Measurements from ENCODE around the gene GMPR2. TPM values are rescaled to one million over a fixed set of nuclear protein-coding genes. Genes with fewer than 3 reads are reported as not detected.

The GMPR2 gene
- total and polyA plus RNA-seq, 2 experiments from 2014 or later: 60.6 to 70.6 TPM

DNA sequence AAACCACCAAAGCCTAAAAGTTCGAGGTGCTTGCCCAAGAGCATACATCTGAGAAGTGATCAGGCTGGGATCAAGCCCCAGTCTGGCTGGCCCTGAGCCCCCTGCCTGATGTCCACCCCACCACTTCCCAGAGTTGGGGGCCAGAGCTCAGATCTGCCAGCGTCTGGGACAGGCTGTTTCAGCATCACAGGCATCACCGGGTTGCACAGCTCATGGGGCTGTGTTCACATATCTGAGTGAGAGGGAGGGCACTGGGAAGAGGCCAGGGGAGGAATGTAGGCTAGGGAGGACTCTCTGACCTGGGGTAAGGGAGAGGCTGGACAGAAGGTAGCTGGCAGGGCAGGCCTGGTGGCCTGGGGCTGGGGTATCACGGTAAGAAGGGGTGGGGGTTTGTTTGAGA lies 24.2 kb downstream of the GMPR2 start:
- Mint-ChIP-seq H3K4me3 (no peak overlapping the region; the same call in 2 of the 3 replicates), H3K27ac (no peak overlapping the region)

DNA sequence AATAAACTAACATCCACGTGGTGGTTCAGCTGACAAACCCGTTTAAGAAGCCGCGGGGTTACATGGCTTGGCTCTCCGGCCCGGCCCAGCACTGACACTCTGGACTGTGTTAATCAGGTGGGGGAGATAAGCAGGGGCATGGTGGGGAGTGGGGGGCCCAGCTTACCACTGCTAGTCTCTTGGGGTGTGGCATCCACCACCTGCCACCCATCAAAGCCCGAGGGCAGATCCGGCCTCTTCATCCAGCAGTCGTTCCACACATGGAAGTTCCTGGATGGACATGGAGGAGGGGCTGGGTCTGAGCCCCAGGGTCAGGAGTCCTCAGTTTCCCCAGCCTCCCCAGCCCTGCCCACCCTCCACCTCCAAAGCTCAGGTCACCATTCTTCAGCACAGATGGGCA lies 25.4 kb downstream of the GMPR2 start:
- H2AFZ ChIP-seq: no peak overlapping the region
- no peaks in the 10 kb centered on the region for H3K36me3 ChIP-seq (ENCODE audit: insufficient read depth)
- H3K27ac ChIP-seq (ENCODE audit: low read depth): no peak overlapping the region
- Mint-ChIP-seq H3K4me1 (peaks cover 4% of the 10 kb centered on the region; the same call in 2 of the 3 replicates), H3K27ac (no peak overlapping the region), H3K27me3 (ENCODE audit: insufficient read depth, low read depth, poor library complexity) (peaks cover 16% of the 10 kb centered on the region), H3K9me3 (no peaks in the 10 kb centered on the region), H3K36me3 (ENCODE audit: low read depth) (no peaks in the 10 kb centered on the region), H3K4me3 (no peak overlapping the region)
- ATAC-seq (no peak), DNase-seq (ENCODE audit: low spot score) (no peak)
- H3K9me2 ChIP-seq (ENCODE audit: insufficient read depth): no peaks in the 10 kb centered on the region
- no peaks in the 10 kb centered on the region for H3K4me1 ChIP-seq (ENCODE audit: insufficient read depth)
- no peak overlapping the region for H3K4me3 ChIP-seq
- no peaks in the 10 kb centered on the region for H3K27me3 ChIP-seq (ENCODE audit: insufficient read depth)
- no peak overlapping the region for H3K4me2 ChIP-seq
- H4K20me1 ChIP-seq (replicated peaks; ENCODE audit: insufficient read depth): no peaks in the 10 kb centered on the region
- H3F3A ChIP-seq (replicated peaks; ENCODE audit: low read depth): no peaks in the 10 kb centered on the region
- H3K79me2 ChIP-seq (replicated peaks; ENCODE audit: insufficient read depth): no peaks in the 10 kb centered on the region
- TF ChIP-seq ZNF114 (CRISPR knock-in tag; IDR thresholded peaks at IDR 0.05) (no peak), NANOG (IDR thresholded peaks at IDR 0.05; ENCODE audit: borderline replicate concordance) (no peak), EZH2 (IDR thresholded peaks at IDR 0.05; ENCODE audit: low read depth, unreplicated experiment) (no peak), STAT1 (IDR thresholded peaks at IDR 0.05; ENCODE audit: unreplicated experiment) (no peak), EZH2phosphoT487 (IDR thresholded peaks at IDR 0.05; ENCODE audit: unreplicated experiment) (no peak), CREB1 (CRISPR knock-in tag; IDR thresholded peaks at IDR 0.05; ENCODE audit: low read depth) (no peak)
- TF ChIP-seq, protein P1, sequence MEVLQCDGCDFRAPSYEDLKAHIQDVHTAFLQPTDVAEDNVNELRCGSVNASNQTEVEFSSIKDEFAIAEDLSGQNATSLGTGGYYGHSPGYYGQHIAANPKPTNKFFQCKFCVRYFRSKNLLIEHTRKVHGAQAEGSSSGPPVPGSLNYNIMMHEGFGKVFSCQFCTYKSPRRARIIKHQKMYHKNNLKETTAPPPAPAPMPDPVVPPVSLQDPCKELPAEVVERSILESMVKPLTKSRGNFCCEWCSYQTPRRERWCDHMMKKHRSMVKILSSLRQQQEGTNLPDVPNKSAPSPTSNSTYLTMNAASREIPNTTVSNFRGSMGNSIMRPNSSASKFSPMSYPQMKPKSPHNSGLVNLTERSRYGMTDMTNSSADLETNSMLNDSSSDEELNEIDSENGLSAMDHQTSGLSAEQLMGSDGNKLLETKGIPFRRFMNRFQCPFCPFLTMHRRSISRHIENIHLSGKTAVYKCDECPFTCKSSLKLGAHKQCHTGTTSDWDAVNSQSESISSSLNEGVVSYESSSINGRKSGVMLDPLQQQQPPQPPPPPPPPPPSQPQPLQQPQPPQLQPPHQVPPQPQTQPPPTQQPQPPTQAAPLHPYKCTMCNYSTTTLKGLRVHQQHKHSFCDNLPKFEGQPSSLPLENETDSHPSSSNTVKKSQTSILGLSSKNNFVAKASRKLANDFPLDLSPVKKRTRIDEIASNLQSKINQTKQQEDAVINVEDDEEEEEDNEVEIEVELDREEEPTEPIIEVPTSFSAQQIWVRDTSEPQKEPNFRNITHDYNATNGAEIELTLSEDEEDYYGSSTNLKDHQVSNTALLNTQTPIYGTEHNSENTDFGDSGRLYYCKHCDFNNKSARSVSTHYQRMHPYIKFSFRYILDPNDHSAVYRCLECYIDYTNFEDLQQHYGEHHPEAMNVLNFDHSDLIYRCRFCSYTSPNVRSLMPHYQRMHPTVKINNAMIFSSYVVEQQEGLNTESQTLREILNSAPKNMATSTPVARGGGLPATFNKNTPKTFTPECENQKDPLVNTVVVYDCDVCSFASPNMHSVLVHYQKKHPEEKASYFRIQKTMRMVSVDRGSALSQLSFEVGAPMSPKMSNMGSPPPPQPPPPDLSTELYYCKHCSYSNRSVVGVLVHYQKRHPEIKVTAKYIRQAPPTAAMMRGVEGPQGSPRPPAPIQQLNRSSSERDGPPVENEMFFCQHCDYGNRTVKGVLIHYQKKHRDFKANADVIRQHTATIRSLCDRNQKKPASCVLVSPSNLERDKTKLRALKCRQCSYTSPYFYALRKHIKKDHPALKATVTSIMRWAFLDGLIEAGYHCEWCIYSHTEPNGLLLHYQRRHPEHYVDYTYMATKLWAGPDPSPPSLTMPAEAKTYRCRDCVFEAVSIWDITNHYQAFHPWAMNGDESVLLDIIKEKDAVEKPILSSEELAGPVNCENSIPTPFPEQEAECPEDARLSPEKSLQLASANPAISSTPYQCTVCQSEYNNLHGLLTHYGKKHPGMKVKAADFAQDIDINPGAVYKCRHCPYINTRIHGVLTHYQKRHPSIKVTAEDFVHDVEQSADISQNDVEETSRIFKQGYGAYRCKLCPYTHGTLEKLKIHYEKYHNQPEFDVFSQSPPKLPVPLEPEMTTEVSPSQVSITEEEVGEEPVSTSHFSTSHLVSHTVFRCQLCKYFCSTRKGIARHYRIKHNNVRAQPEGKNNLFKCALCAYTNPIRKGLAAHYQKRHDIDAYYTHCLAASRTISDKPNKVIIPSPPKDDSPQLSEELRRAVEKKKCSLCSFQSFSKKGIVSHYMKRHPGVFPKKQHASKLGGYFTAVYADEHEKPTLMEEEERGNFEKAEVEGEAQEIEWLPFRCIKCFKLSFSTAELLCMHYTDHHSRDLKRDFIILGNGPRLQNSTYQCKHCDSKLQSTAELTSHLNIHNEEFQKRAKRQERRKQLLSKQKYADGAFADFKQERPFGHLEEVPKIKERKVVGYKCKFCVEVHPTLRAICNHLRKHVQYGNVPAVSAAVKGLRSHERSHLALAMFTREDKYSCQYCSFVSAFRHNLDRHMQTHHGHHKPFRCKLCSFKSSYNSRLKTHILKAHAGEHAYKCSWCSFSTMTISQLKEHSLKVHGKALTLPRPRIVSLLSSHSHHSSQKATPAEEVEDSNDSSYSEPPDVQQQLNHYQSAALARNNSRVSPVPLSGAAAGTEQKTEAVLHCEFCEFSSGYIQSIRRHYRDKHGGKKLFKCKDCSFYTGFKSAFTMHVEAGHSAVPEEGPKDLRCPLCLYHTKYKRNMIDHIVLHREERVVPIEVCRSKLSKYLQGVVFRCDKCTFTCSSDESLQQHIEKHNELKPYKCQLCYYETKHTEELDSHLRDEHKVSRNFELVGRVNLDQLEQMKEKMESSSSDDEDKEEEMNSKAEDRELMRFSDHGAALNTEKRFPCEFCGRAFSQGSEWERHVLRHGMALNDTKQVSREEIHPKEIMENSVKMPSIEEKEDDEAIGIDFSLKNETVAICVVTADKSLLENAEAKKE (CRISPR knock-in tag; IDR thresholded peaks at IDR 0.05): no peak
- TF ChIP-seq, protein P2, sequence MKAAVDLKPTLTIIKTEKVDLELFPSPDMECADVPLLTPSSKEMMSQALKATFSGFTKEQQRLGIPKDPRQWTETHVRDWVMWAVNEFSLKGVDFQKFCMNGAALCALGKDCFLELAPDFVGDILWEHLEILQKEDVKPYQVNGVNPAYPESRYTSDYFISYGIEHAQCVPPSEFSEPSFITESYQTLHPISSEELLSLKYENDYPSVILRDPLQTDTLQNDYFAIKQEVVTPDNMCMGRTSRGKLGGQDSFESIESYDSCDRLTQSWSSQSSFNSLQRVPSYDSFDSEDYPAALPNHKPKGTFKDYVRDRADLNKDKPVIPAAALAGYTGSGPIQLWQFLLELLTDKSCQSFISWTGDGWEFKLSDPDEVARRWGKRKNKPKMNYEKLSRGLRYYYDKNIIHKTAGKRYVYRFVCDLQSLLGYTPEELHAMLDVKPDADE (IDR thresholded peaks at IDR 0.05): no peak
- TF ChIP-seq, protein P3, sequence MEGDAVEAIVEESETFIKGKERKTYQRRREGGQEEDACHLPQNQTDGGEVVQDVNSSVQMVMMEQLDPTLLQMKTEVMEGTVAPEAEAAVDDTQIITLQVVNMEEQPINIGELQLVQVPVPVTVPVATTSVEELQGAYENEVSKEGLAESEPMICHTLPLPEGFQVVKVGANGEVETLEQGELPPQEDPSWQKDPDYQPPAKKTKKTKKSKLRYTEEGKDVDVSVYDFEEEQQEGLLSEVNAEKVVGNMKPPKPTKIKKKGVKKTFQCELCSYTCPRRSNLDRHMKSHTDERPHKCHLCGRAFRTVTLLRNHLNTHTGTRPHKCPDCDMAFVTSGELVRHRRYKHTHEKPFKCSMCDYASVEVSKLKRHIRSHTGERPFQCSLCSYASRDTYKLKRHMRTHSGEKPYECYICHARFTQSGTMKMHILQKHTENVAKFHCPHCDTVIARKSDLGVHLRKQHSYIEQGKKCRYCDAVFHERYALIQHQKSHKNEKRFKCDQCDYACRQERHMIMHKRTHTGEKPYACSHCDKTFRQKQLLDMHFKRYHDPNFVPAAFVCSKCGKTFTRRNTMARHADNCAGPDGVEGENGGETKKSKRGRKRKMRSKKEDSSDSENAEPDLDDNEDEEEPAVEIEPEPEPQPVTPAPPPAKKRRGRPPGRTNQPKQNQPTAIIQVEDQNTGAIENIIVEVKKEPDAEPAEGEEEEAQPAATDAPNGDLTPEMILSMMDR (conservative IDR thresholded peaks at IDR 0.05; ENCODE audit: low read depth in 2 of 2): no peak

More for the DNA sequence above, 24.2 kb downstream of the GMPR2 start:
- Mint-ChIP-seq H3K9me3 (no peaks in the 10 kb centered on the region), H3K4me1 (peaks cover 4% of the 10 kb centered on the region; the same call in 2 of the 3 replicates), H3K27me3 (ENCODE audit: insufficient read depth, low read depth, poor library complexity) (peaks cover 16% of the 10 kb centered on the region), H3K36me3 (ENCODE audit: low read depth) (no peaks in the 10 kb centered on the region)
- Histone ChIP-seq H3K9me2 (ENCODE audit: insufficient read depth) (no peaks in the 10 kb centered on the region), H3K4me2 (no peak overlapping the region), H3F3A (replicated peaks; ENCODE audit: low read depth) (no peaks in the 10 kb centered on the region), H3K27ac (ENCODE audit: low read depth) (no peak overlapping the region), H3K4me3 (no peak overlapping the region), H4K20me1 (replicated peaks; ENCODE audit: insufficient read depth) (no peaks in the 10 kb centered on the region), H3K79me2 (replicated peaks; ENCODE audit: insufficient read depth) (no peaks in the 10 kb centered on the region), H3K27me3 (ENCODE audit: insufficient read depth) (no peaks in the 10 kb centered on the region), H3K36me3 (ENCODE audit: insufficient read depth) (no peaks in the 10 kb centered on the region), H3K4me1 (ENCODE audit: insufficient read depth) (no peaks in the 10 kb centered on the region), H2AFZ (no peak overlapping the region)
- no peak for TF ChIP-seq ZNF331 (CRISPR knock-in tag; IDR thresholded peaks at IDR 0.05; ENCODE audit: low read depth)
- TF ChIP-seq POLR2AphosphoS5 (IDR thresholded peaks at IDR 0.05; ENCODE audit: low read depth): no peak
- no peak for TF ChIP-seq STAT1 (IDR thresholded peaks at IDR 0.05; ENCODE audit: unreplicated experiment)
- TF ChIP-seq EZH2 (IDR thresholded peaks at IDR 0.05; ENCODE audit: low read depth, unreplicated experiment): no peak
- TF ChIP-seq, protein P2 (IDR thresholded peaks at IDR 0.05): no peak
- no peak for TF ChIP-seq EZH2phosphoT487 (IDR thresholded peaks at IDR 0.05; ENCODE audit: unreplicated experiment)
- ATAC-seq (no peak), DNase-seq (ENCODE audit: low spot score) (no peak)
